Left cardiac atrium (tissue), 4 donors: ENCODE measurements around the gene TYW1B. TPM values are rescaled to one million over a fixed set of nuclear protein-coding genes. Genes with fewer than 3 reads are reported as not detected.
A peak's percentile ranks its signal among the peaks of the same experiment; 100 is the strongest.
"Not testable (repeated sequence)": the region's sequence is repeated elsewhere in the genome, so short reads cannot be mapped to it uniquely, and the experiment has no call there.

ENCODE experiments used
- ATAC-seq, 2 donors: fragments of 200-7000 bp; cut with Tn5 transposase; one replicate each; pipeline ENCODE4 v1.9.1; 2020; ENCODE audit warnings: mild to moderate bottlenecking in 2 of 2, moderate library complexity in 2 of 2
- DNase-seq: peaks from one replicate; pipeline ENCODE4 v3.0.0-alpha.2; 2020
- intact Hi-C, 2 donors: fragments of 100-400 bp; cut with DNase I; formaldehyde crosslinking; loops; one replicate each; pipeline versions ENCODE4 v1.14.1 to v1.15.1; 2022 to 2023
- total RNA-seq, 2 donors: library from RNA; stranded (reverse); fragmentation: NEBNext Ultra II Directional; extraction: Animal tissue kit (Norgen Biotek cat#: 25700); gene quantifications; one replicate each; pipeline ENCODE4 v1.2.1, GENCODE V29; 2021
- donor health status: DM: no; HTN: yes; CAD: no.
- donor health status: DM: no; HTN: yes; CAD: no; lungs with severe emphysema.
- donor health status: DM: yes; HTN: yes; CAD: no.
- donor health status: Dilated cardiomyopathy.

The TYW1B gene
- total RNA-seq, 2 donors from 2014 or later: 1.4 to 2.8 TPM

GRCh38 chr7:72605863-72606431, 222.1 kb downstream of the TYW1B start:
- peak; percentile 23 to 67 for ATAC-seq
- intact Hi-C loops, DNase-seq: not testable (repeated sequence)

GRCh38 chr7:72604771-72605611, 223.0 kb downstream of the TYW1B start:
- DNase-seq, intact Hi-C loops, ATAC-seq: not testable (repeated sequence)

DNA sequence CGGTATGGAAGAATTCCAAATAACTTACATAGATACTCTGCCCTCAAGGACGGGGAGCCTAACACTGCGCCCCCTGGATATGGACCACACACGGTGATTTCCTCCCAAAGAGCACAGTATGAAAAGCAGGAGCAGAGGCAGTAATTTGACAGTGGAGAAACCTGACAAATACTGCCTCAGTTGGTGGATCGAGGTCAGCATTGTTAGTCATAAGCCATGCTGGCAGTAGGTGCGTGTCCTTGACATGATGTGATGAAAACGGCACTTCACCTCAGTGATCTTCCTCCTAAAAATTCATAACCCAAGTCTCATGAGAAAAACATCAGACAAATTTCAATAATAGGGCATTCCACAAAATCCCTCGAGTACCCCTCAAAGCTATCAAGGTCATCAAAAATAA, 224.5 kb downstream of the TYW1B start:
- ATAC-seq, DNase-seq, intact Hi-C loops: not testable (repeated sequence)

GRCh38 chr7:72603073-72603472, 224.9 kb downstream of the TYW1B start:
- intact Hi-C loops: no loop called here
- ATAC-seq: no peak
- no peak for DNase-seq

GRCh38 chr7:72601683-72602082, 226.3 kb downstream of the TYW1B start:
- intact Hi-C loops, DNase-seq, ATAC-seq: not testable (repeated sequence)

DNA sequence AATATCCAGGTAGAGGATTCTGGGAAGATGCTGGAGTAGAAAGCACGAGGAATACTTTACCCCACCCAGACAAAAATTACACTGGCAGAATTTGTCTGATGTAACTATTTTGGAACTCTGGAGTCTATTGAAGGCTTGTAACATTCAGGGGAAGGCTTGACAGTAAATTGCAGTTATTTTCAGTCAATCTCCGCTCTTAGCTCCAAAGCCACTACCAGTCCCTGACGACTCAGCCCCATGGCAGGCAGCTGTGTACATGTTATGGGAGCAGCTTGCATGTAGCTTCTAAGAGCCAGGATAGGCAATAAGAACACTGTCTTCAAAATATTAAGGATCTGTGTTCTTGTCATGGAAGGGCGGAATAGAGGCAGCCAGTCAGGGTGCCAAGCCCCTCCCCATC, 238.0 kb downstream of the TYW1B start:
- intact Hi-C loops, ATAC-seq, DNase-seq: not testable (repeated sequence)

DNA sequence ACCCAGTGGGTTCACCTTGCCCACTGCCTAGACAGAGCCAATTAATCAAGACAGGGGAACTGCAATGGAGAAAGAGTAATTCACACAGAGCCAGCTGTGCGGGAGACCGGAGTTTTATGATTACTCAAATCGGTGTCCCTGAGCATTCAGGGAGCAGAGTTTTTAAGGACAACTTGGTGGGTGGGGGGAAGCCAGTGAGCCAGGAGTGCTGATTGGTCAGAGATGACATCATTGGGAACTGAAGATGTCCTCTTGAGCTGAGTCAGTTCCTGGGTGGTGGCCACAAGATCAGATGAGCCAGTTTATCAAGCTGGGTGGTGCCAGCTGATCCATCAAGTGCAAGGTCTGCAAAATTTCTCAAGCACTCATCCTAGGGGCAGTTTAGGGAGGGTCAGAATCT, 240.7 kb downstream of the TYW1B start:
- intact Hi-C loops, ATAC-seq, DNase-seq: not testable (repeated sequence)

GRCh38 chr7:72584576-72584975, 243.4 kb downstream of the TYW1B start:
- intact Hi-C loops: not testable (repeated sequence)

GRCh38 chr7:72583620-72584361, 244.2 kb downstream of the TYW1B start:
- ATAC-seq: peak; percentile 87 to 92
- DNase-seq, intact Hi-C loops: not testable (repeated sequence)

More at GRCh38 chr7:72584576-72584975, 243.4 kb downstream of the TYW1B start:
- not testable (repeated sequence) for ATAC-seq, DNase-seq

GRCh38 chr7:72580142-72580770, 247.7 kb downstream of the TYW1B start:
- ATAC-seq, DNase-seq, intact Hi-C loops: not testable (repeated sequence)

DNA sequence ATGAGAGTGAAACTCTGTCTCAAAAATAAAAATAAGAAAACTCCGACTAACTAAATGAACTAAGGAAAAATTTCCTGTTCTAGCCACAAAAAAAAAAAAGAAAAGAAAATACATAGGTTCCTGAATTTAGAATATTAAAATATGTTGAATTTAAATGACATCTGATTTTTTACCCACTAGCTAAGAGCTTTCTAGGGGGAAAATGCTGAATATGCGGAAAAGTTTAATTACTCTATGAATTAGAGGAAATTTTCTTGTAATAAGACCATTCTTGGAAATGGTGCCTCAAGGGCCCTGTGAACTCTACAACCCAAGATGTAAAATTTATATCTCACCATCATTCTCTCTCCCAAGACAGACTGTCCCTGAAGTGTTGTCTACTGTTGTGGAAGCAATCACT, 250.9 kb downstream of the TYW1B start:
- intact Hi-C loops: no loop called here
- ATAC-seq (no peak), DNase-seq (no peak)

GRCh38 chr7:72561988-72562387, 266.0 kb downstream of the TYW1B start:
- ATAC-seq, intact Hi-C loops, DNase-seq: not testable (repeated sequence)

DNA sequence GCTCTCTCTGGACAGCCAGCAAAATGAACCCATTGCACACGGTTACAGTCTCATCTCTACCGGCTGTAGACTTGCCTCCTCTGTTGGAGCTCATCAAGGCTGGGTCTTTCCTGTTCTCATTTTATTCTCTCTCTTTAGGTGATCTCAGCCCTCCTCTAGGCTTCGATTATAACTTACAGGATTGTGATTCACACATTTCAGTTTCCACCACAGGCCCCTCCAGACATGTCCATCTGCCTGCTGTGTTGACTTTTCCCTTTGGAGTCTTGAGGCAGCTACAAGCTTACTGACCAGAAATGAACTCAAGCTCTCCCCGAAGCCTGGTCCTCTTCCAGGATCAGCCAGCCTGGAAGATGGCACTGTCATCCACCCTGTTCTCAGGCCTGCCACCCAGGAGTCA, 268.5 kb downstream of the TYW1B start:
- DNase-seq, ATAC-seq, intact Hi-C loops: not testable (repeated sequence)

DNA sequence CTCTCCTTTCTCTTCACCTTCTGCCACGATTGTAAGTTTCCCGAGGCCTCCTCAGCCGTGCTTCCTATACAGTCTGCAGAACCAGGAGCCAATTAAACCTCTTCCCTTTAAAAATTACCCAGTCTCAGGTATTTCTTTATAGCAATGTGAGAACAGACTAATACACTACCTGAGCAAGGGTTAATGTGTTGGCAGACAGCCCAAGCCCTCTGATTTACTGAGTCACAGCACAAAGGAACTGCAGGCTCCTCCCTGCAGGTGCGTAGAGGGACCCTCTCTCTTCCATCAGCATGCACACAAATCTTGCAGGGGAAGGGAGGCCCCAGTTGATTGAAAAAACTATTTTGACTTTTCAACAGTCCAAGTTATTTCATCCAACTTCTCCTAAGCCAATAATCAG, 271.3 kb downstream of the TYW1B start:
- DNase-seq, intact Hi-C loops, ATAC-seq: not testable (repeated sequence)

DNA sequence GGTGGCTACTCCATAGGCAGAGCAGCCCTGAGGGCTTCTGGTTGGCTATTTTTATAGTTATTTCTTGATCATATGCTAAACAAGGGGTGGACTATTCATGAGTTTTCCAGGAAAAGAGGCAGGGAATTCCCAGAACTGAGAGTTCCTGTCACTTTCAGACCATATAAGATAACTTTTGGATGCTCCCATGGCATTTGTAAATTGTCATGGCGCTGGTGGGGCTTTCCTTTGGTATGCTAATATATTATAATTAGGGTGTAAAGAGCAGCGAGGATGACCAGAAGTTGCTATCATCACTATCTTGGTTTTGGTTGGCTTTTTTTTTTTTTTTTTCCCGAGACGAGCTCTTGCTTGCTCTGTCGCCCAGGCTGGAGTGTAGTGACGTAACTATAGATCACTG, 272.8 kb downstream of the TYW1B start:
- DNase-seq, ATAC-seq, intact Hi-C loops: not testable (repeated sequence)

DNA sequence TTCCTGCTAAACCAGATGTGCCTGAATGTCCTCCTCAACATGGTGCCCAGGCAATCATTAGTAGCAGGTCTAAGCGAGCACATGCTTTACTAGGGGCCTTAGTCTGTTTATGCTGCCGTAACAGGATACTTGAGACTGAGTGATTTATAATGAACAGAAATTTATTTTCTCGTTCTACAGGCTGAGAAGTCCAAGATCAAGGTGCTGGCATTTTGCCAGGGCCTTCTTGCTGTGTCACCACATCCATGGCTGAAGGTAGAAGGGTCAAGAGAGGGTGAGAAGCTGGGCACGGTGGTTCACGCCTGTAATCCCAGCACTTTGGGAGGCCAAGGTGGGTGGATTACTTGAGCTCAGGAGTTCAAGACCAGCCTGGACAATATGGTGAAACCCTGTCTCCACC, 273.6 kb downstream of the TYW1B start:
- DNase-seq, ATAC-seq, intact Hi-C loops: not testable (repeated sequence)

DNA sequence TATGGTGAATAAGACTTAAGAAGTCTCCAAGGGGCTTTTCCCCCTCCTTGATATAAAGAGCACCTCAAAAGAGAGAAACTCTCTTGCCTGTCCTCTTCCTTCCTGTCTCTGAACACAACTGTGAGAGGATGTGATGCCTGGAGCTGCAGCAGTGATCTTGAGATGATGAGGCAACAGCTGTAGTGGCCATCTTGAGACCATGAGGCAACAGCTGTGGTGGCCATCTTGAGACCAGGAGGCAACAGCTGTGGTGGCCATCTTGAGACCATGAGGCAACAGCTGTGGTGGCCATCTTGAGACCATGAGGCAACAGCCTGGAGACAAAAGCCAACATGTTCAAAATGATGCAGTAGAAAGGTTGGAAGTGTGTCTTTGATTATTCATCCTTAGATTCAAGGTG, 277.5 kb downstream of the TYW1B start:
- ATAC-seq, intact Hi-C loops, DNase-seq: not testable (repeated sequence)

GRCh38 chr7:72546586-72547237, 281.3 kb downstream of the TYW1B start:
- ATAC-seq, intact Hi-C loops, DNase-seq: not testable (repeated sequence)
